ENCODE results near the gene PCNX4.

The PCNX4 gene

GRCh38 chr14:60204843-60205774, 113.4 kb downstream of the PCNX4 start:
- H3K79me2 ChIP-seq (ENCODE audit: low read length) = no peaks in the 10 kb centered on the region
- peak overlapping the region; percentile 93 for H3K27ac ChIP-seq (ENCODE audit: low read length)
- peak overlapping the region; percentile 82 for H3K4me2 ChIP-seq (ENCODE audit: low read length)
- H2AFZ ChIP-seq (ENCODE audit: low read depth, low read length) = peak overlapping the region; percentile 27; the same call in 1 of the 2 replicates
- TF ChIP-seq CTCF (IDR thresholded peaks at IDR 0.05; ENCODE audit: low read depth, low read length) (no peak), EZH2phosphoT487 (IDR thresholded peaks at IDR 0.05; ENCODE audit: low read depth) (no peak)
- H3K36me3 ChIP-seq (replicated peaks; ENCODE audit: low read depth, low read length) = no peaks in the 10 kb centered on the region
- no peaks in the 10 kb centered on the region for H4K20me1 ChIP-seq (ENCODE audit: insufficient read depth, low read length)
- H3K27me3 ChIP-seq (ENCODE audit: low read depth, low read length) = no peaks in the 10 kb centered on the region
- H3K9ac ChIP-seq (ENCODE audit: low read length) = peak overlapping the region; percentile 70
- H3K9me3 ChIP-seq (ENCODE audit: insufficient read depth, low read length) = 0 out of 2 replicates have a peak, but pooled peaks cover 6% of the 10 kb centered on the region
- peak overlapping the region; percentile 65 for H3K4me3 ChIP-seq (ENCODE audit: low read length)
- H3K4me1 ChIP-seq (ENCODE audit: low read length) = peaks cover 54% of the 10 kb centered on the region

- Histone ChIP-seq H3K9ac (ENCODE audit: low read length) (peak overlapping the region; percentile 70; the same call in 1 of the 2 replicates), H3K36me3 (replicated peaks; ENCODE audit: low read depth, low read length) (no peaks in the 10 kb centered on the region), H4K20me1 (ENCODE audit: insufficient read depth, low read length) (no peaks in the 10 kb centered on the region), H3K4me3 (ENCODE audit: low read length) (peak overlapping the region; percentile 7; the same call in 1 of the 2 replicates), H3K4me1 (ENCODE audit: low read length) (peaks cover 65% of the 10 kb centered on the region), H3K9me3 (ENCODE audit: insufficient read depth, low read length) (0 out of 2 replicates have a peak, but pooled peaks cover 1% of the 10 kb centered on the region), H3K27me3 (ENCODE audit: low read depth, low read length) (no peaks in the 10 kb centered on the region), H3K4me2 (ENCODE audit: low read length) (peak overlapping the region; percentile 82), H2AFZ (ENCODE audit: low read depth, low read length) (peak overlapping the region; percentile 30; the same call in 1 of the 2 replicates), H3K27ac (ENCODE audit: low read length) (peak overlapping the region; percentile 93), H3K79me2 (ENCODE audit: low read length) (no peaks in the 10 kb centered on the region)
- TF ChIP-seq EZH2phosphoT487 (IDR thresholded peaks at IDR 0.05; ENCODE audit: low read depth) (no peak), CTCF (IDR thresholded peaks at IDR 0.05; ENCODE audit: low read depth, low read length) (no peak)
These were observed 114.5 kb downstream of the PCNX4 start for GRCh38 chr14:60206249-60206670.

DNA sequence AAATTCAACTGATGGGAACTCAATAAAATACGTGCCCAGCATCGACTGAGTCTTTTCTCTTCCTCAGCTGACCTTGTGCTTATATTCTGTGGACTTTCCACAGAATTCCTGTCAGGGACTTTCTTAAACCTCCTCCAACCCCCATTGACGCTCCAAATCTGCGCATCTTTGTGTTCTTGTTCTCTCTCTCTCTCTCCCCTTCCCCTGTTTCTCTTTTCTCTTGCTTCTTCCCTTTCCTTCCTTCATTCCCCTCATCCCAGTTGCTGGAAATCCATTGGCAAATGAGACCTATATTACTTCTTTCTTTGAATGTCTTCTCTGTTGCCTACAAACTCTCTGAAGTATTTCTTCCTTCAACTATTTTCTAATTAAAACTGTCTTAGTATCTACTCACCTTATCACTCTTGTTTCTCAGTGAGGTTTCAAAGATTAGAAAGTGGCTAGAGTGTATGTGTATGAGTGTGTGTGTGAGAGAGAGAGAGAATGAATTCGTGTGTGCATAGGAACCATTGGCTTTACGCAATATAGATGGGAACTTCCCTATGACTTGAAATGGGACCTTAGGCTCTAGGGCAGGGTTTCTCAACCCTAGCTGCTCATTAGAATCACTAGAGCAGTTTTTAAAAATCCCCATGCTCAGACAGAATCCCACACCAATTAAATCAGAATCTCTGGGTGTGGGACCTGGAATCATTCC, 115.3 kb downstream of the PCNX4 start:
- Histone ChIP-seq H3K4me1 (ENCODE audit: low read length) (peaks cover 73% of the 10 kb centered on the region), H2AFZ (ENCODE audit: low read depth, low read length) (no peak overlapping the region), H3K9me3 (ENCODE audit: insufficient read depth, low read length) (no peaks in the 10 kb centered on the region), H3K27me3 (ENCODE audit: low read depth, low read length) (no peaks in the 10 kb centered on the region), H4K20me1 (ENCODE audit: insufficient read depth, low read length) (no peaks in the 10 kb centered on the region), H3K79me2 (ENCODE audit: low read length) (no peaks in the 10 kb centered on the region), H3K4me3 (ENCODE audit: low read length) (peak overlapping the region; percentile 4; the same call in 1 of the 2 replicates), H3K36me3 (replicated peaks; ENCODE audit: low read depth, low read length) (no peaks in the 10 kb centered on the region), H3K27ac (ENCODE audit: low read length) (peak overlapping the region; percentile 93), H3K9ac (ENCODE audit: low read length) (no peak overlapping the region; the same call in 1 of the 2 replicates), H3K4me2 (ENCODE audit: low read length) (peak overlapping the region; percentile 82)
- TF ChIP-seq CTCF (IDR thresholded peaks at IDR 0.05; ENCODE audit: low read depth, low read length) = no peak
- no peak for TF ChIP-seq EZH2phosphoT487 (IDR thresholded peaks at IDR 0.05; ENCODE audit: low read depth)

- no peak overlapping the region for H3K9ac ChIP-seq (ENCODE audit: low read length)
- H3K4me1 ChIP-seq (ENCODE audit: low read length) = peaks cover 79% of the 10 kb centered on the region
- no peaks in the 10 kb centered on the region for H3K79me2 ChIP-seq (ENCODE audit: low read length)
- no peak overlapping the region for H3K4me3 ChIP-seq (ENCODE audit: low read length)
- H2AFZ ChIP-seq (ENCODE audit: low read depth, low read length) = no peak overlapping the region
- H3K27ac ChIP-seq (ENCODE audit: low read length) = no peak overlapping the region
- TF ChIP-seq EZH2phosphoT487 (IDR thresholded peaks at IDR 0.05; ENCODE audit: low read depth) = no peak
- no peak for TF ChIP-seq CTCF (IDR thresholded peaks at IDR 0.05; ENCODE audit: low read depth, low read length)
- no peak overlapping the region for H3K4me2 ChIP-seq (ENCODE audit: low read length)
- no peaks in the 10 kb centered on the region for H4K20me1 ChIP-seq (ENCODE audit: insufficient read depth, low read length)
- no peaks in the 10 kb centered on the region for H3K36me3 ChIP-seq (replicated peaks; ENCODE audit: low read depth, low read length)
- H3K27me3 ChIP-seq (ENCODE audit: low read depth, low read length) = no peaks in the 10 kb centered on the region
- H3K9me3 ChIP-seq (ENCODE audit: insufficient read depth, low read length) = no peaks in the 10 kb centered on the region
These were observed 119.0 kb downstream of the PCNX4 start for GRCh38 chr14:60210703-60211102.
